CD4-positive, alpha-beta T cell treated with Interleukin-1 beta for 1 hour (primary cell): Measurements from ENCODE around the gene DSCAM.
"Not testable (repeated sequence)": the region's sequence is repeated elsewhere in the genome, so short reads cannot be mapped to it uniquely, and the experiment has no call there.

Experiments used
- DNase-seq, 2 donors: peaks; one replicate each; pipeline ENCODE4 v3.0.0-alpha.2; 2020 to 2022

The DSCAM gene

GRCh38 chr21:40355076-40355475, 491.9 kb downstream of the DSCAM start:
- no peak for DNase-seq

- DNase-seq = no peak
Observed at GRCh38 chr21:40351006-40351405, 496.0 kb downstream of the DSCAM start.

- no peak for DNase-seq
Observed at GRCh38 chr21:40349591-40349990, 497.4 kb downstream of the DSCAM start.

- no peak for DNase-seq
Observed at GRCh38 chr21:40345711-40346321, 501.1 kb downstream of the DSCAM start.

DNA sequence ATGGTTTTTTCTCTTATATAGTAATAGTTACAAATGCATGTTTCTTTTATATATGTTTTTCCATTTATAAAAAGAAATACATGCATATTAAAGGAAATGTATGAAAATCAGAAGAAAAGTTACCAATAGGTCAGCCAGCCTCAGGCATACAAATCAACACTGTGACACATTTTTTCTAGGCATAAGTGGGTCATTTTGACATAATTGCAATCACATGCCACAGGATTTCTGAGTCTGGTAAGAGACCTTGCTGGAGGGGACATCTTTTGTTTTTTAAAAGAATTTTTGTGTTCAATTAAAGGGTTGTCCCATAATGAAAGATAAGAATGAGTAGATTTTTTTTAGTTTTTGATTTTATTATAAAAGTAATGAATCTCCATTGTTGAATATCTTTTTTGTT, 506.6 kb downstream of the DSCAM start:
- DNase-seq = no peak

DNA sequence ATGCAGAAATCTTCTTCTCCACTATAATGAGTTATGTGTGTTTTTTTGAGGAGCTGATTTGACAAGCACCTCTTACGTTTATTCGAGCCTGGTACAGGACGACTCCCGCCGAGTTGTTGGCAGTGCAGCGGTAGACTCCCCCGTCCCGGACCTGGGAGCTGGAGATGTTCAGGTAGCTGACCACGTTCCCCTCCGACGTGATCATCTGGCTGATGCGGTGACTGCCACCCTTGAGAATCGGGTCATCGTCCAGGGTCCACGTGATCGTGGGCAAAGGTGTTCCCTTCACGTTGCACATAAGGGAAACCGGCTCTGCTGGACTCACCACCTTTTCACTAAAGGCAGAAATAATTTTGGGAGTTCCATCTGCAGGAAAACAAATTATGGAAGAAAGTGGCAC, 507.9 kb downstream of the DSCAM start:
- no peak for DNase-seq

GRCh38 chr21:40337981-40338380, 509.0 kb downstream of the DSCAM start:
- DNase-seq = no peak

GRCh38 chr21:40335704-40336103, 511.3 kb downstream of the DSCAM start:
- DNase-seq = no peak

DNA sequence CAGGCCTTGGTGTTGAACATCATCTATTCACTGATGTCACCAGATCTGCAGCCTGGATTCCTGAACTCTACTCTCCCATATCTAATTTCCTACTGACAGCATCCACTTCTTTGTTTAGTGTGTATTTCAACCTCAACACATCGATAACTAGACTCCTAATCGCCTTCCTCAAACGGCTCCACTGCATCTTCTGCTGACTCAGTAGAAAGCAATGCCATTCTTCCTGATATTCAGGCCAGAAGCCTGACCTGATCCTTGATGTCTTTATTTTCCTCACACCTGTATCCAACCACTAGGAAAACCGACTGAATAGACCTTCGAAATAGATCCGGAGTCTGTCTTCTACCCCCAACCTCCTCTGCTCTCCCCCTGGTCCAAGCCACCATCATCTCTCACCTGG, 512.8 kb downstream of the DSCAM start:
- DNase-seq = no peak

DNA sequence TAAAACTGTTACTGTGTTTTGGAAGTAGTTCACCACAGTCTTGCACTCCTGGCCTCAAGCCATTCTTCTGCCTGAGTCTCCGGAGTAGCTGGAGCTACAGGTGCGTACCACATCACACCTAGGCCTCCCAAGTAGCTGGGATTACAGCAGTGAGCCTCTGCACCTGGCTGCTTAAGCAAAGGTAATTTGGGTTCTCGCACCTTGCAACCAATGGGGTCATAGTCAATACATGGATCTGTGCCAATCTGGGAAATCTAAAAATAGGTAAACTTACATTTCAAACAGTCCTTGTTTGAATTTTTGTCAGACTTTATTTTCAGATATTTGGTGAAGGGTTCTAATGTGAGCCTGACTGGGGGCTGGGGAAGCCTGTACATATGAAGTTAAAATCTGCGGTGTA, 513.2 kb downstream of the DSCAM start:
- no peak for DNase-seq

- DNase-seq = no peak
Observed at GRCh38 chr21:40331804-40332203, 515.2 kb downstream of the DSCAM start.

DNA sequence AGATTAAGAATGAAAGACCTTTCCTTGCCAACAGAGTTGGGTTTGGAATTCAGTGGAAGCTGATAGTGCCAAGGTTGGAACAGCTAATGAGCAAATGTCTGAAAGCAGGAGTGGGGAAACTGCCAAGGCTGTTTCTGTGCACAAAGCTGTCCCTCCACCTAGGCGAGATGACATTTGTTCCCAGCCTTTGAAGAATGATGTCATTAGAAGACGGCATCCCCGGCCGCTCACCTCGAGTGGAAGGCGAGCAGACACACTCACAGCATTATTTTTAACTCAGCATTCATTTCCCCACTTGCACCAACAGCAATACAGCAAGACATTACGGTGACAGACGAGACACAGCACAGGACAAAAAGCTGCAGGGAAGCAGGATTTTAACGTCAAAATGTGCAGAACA, 515.8 kb downstream of the DSCAM start:
- no peak for DNase-seq

GRCh38 chr21:40324389-40324788, 522.6 kb downstream of the DSCAM start:
- no peak for DNase-seq

GRCh38 chr21:40320718-40321117, 526.2 kb downstream of the DSCAM start:
- not testable (repeated sequence) for DNase-seq

- DNase-seq = no peak
Observed at GRCh38 chr21:40318371-40318770, 528.6 kb downstream of the DSCAM start.

- DNase-seq = no peak
Observed at GRCh38 chr21:40316104-40316503, 530.9 kb downstream of the DSCAM start.

DNA sequence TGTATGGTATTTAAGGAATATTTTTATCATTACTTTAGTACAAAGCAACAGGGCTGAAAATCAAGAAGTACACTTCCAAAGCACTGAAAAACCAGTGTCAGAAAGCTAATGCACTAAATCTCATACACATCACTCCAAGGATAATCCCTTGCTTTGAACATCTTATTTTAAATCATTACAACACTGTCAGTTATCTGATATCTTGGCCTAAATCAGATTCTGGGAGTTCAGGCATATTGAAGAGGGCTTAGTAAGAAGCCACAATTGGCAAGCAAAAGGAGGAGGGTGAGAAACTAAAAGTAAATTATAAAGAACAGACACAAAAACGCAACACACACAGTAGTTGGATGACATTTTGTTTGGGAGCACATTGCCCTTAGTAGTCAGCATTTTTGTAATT, 531.3 kb downstream of the DSCAM start:
- DNase-seq = no peak

DNA sequence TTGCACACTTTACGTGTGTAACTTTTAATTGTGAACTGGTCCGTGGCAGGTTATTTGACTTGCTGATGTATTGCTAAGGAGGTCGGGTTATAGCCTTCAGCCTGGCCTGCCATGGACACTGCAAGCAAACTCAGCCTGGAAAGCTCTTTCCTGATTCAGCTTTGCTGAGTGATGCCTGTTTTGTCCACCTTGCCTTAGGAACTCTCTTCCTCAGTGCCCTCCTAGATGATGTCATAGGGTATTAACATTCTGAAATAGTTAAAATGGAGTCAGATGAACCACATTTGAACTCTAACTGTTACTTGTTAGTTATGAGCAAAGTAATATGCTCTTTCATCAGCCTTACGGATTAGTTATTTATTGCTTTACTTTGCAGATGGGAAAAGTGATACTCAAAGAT, 533.7 kb downstream of the DSCAM start:
- DNase-seq = no peak

GRCh38 chr21:40300300-40300699, 546.7 kb downstream of the DSCAM start:
- DNase-seq = no peak

DNA sequence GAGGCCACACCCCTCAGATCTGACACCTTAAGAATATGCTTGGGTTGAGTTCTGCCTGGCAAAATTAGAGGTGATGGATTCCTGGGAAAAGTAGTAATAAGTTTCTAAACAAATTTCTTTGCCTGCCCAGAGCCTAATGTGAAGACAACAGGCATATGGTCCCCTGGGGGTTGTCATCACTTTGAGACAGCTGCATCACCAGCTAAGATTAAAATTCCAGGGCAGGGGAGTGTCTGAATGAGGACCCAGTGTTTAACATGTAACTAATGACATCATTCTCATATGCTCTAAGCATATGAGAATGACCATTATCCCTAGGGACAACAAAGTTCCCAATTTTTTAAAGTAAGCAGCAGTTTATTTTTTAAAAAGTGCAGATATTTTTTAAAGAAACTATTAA, 547.5 kb downstream of the DSCAM start:
- DNase-seq = no peak

DNA sequence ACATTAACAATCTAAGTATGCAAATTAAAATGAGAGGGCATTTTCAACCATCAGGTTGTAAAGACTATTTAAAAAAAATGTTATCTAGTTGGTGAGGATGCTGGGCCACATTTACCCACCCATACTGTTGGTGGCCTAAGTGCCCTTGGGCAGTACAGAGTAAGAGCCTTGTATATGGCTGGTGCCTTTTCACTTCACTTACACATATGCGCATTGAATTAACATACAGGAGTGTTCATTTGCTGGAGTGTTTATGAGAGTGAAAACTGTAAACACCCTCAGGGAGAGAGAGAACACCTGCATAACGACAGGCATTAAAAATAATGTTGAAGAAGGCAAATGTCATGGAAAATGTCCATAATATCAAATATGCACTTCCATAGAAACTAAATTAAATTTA, 552.6 kb downstream of the DSCAM start:
- DNase-seq = no peak

- DNase-seq = no peak
Observed at GRCh38 chr21:40291560-40291959, 555.4 kb downstream of the DSCAM start.

DNA sequence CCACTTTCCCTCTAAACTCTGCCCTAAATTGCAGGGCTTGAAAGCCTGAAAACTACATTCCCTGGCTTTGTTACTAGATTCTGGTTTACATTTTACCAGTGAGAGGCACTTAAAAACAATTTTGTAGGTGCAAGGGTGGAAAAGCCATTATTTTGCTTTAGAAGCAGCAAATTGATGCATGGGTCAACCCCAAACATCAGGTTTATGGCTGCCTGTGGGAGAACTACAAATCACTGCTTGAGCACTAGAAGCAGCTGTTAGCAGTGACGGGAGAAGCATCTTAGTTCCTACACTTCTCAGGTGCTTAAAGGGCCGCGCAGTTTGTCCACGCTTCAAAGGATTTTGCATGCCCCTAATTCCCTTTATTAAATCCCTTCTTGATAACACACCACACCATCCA, 562.5 kb downstream of the DSCAM start:
- DNase-seq = no peak

GRCh38 chr21:40282912-40283886, 563.8 kb downstream of the DSCAM start:
- DNase-seq = no peak
